ENCODE measurements around the gene KLHL33. TPM values are rescaled to one million over a fixed set of nuclear protein-coding genes. Genes with fewer than 3 reads are reported as not detected.

KLHL33 gene
- total RNA-seq, 1 experiment from 2014 or later: not detected

- DNase-seq (ENCODE audit: low read depth, low spot score): no peak
- in situ Hi-C loops (cut with HindIII; ENCODE audit: low pct_unique_long_range_greater_than_20kb, low sequenced_read_pairs): no loop called here
Measured at GRCh38 chr14:20386276-20386855, 49.6 kb downstream of the KLHL33 start.

- DNase-seq (ENCODE audit: low read depth, low spot score): no peak
- in situ Hi-C loops (cut with HindIII; ENCODE audit: low pct_unique_long_range_greater_than_20kb, low sequenced_read_pairs): no loop called here
Measured at GRCh38 chr14:20384886-20385285, 51.1 kb downstream of the KLHL33 start.

GRCh38 chr14:20384321-20384720 lies 51.6 kb downstream of the KLHL33 start:
- in situ Hi-C loops (cut with HindIII; ENCODE audit: low pct_unique_long_range_greater_than_20kb, low sequenced_read_pairs): no loop called here
- no peak for DNase-seq (ENCODE audit: low read depth, low spot score)

GRCh38 chr14:20383636-20384035 lies 52.3 kb downstream of the KLHL33 start:
- no peak for DNase-seq (ENCODE audit: low read depth, low spot score)
- in situ Hi-C loops (cut with HindIII; ENCODE audit: low pct_unique_long_range_greater_than_20kb, low sequenced_read_pairs): no loop called here

GRCh38 chr14:20383032-20383431 lies 52.9 kb downstream of the KLHL33 start:
- in situ Hi-C loops (cut with HindIII; ENCODE audit: low pct_unique_long_range_greater_than_20kb, low sequenced_read_pairs): no loop called here
- no peak for DNase-seq (ENCODE audit: low read depth, low spot score)

- DNase-seq (ENCODE audit: low read depth, low spot score): no peak
- in situ Hi-C loops (cut with HindIII; ENCODE audit: low pct_unique_long_range_greater_than_20kb, low sequenced_read_pairs): no loop called here
Measured at GRCh38 chr14:20382526-20382925, 53.4 kb downstream of the KLHL33 start.

GRCh38 chr14:20381341-20381740 lies 54.6 kb downstream of the KLHL33 start:
- in situ Hi-C loops (cut with HindIII; ENCODE audit: low pct_unique_long_range_greater_than_20kb, low sequenced_read_pairs): no loop called here
- DNase-seq (ENCODE audit: low read depth, low spot score): no peak

- no peak for DNase-seq (ENCODE audit: low read depth, low spot score)
- in situ Hi-C loops (cut with HindIII; ENCODE audit: low pct_unique_long_range_greater_than_20kb, low sequenced_read_pairs): no loop called here
Measured at GRCh38 chr14:20380681-20381080, 55.3 kb downstream of the KLHL33 start.

- no peak for DNase-seq (ENCODE audit: low read depth, low spot score)
- in situ Hi-C loops (cut with HindIII; ENCODE audit: low pct_unique_long_range_greater_than_20kb, low sequenced_read_pairs): no loop called here
Measured at GRCh38 chr14:20379743-20380142, 56.2 kb downstream of the KLHL33 start.

GRCh38 chr14:20377171-20377570 lies 58.8 kb downstream of the KLHL33 start:
- DNase-seq (ENCODE audit: low read depth, low spot score): no peak
- in situ Hi-C loops (cut with HindIII; ENCODE audit: low pct_unique_long_range_greater_than_20kb, low sequenced_read_pairs): no loop called here

GRCh38 chr14:20376071-20376588 lies 59.8 kb downstream of the KLHL33 start:
- in situ Hi-C loops (cut with HindIII; ENCODE audit: low pct_unique_long_range_greater_than_20kb, low sequenced_read_pairs): no loop called here
- no peak for DNase-seq (ENCODE audit: low read depth, low spot score)

Small RNAs within 50 kb of the gene (small RNA-seq; reads per million reads assigned to genes)
- 0.06 to 5.7 reads per million in 2 experiments for gene RNA5SP382

Other genes starting within 250 kb of the KLHL33 start
- not detected in 2 replicates for gene OR11G2, start 245.3 kb downstream of the KLHL33 start, total RNA-seq (2014; rRNA removed; shearing (Covaris generic))
- not detected in 2 replicates for gene OR11H6, start 212.5 kb downstream of the KLHL33 start, total RNA-seq (2014; rRNA removed; shearing (Covaris generic))
- not detected in 2 replicates for gene OR11H7, start 207.2 kb downstream of the KLHL33 start, total RNA-seq (2014; rRNA removed; shearing (Covaris generic))
- gene OR11H4, start 196.9 kb downstream of the KLHL33 start, total RNA-seq (2014; rRNA removed; shearing (Covaris generic)): not detected in 2 replicates
- gene TTC5, start 130.2 kb downstream of the KLHL33 start, total RNA-seq (2014; rRNA removed; shearing (Covaris generic)): 23.3 and 23.9 TPM in 2 replicates
- gene CCNB1IP1, start 102.9 kb downstream of the KLHL33 start, total RNA-seq (2014; rRNA removed; shearing (Covaris generic)): 81.2 and 82.5 TPM in 2 replicates
- gene PARP2, start 92.5 kb downstream of the KLHL33 start, total RNA-seq (2014; rRNA removed; shearing (Covaris generic)): 9.2 and 13.2 TPM in 2 replicates
- gene TEP1, start 22.7 kb downstream of the KLHL33 start, total RNA-seq (2014; rRNA removed; shearing (Covaris generic)): 11.0 and 11.5 TPM in 2 replicates
- gene OSGEP, start 18.6 kb upstream of the KLHL33 start, total RNA-seq (2014; rRNA removed; shearing (Covaris generic)): 10.6 and 15.9 TPM in 2 replicates
- gene APEX1, start 19.1 kb upstream of the KLHL33 start, total RNA-seq (2014; rRNA removed; shearing (Covaris generic)): 62.6 and 85.9 TPM in 2 replicates
- 22.9 and 25.8 TPM in 2 replicates for gene PIP4P1, start 25.3 kb upstream of the KLHL33 start, total RNA-seq (2014; rRNA removed; shearing (Covaris generic))
- 26.5 and 29.5 TPM in 2 replicates for gene PNP, start 33.2 kb upstream of the KLHL33 start, total RNA-seq (2014; rRNA removed; shearing (Covaris generic))
- gene RNASE10, start 69.4 kb upstream of the KLHL33 start, total RNA-seq (2014; rRNA removed; shearing (Covaris generic)): not detected in 2 replicates
- not detected in 2 replicates for gene RNASE9, start 124.9 kb upstream of the KLHL33 start, total RNA-seq (2014; rRNA removed; shearing (Covaris generic))
- 0.66 TPM in 1 of 2 replicates, not detected in the other for gene RNASE11, start 151.8 kb upstream of the KLHL33 start, total RNA-seq (2014; rRNA removed; shearing (Covaris generic))
- gene RNASE12, start 155.2 kb upstream of the KLHL33 start, total RNA-seq (2014; rRNA removed; shearing (Covaris generic)): not detected in 2 replicates
- gene OR6S1, start 205.5 kb upstream of the KLHL33 start, total RNA-seq (2014; rRNA removed; shearing (Covaris generic)): not detected in 2 replicates
- 0.82 and 2.7 TPM in 2 replicates for gene RNASE4, start 248.4 kb upstream of the KLHL33 start, total RNA-seq (2014; rRNA removed; shearing (Covaris generic))